Fibroblast of skin of right quadriceps (primary cell): Measurements from ENCODE around the gene ELL3.
A peak's percentile ranks its signal among the peaks of the same experiment; 100 is the strongest.
"Not testable (repeated sequence)": the region's sequence is repeated elsewhere in the genome, so short reads cannot be mapped to it uniquely, and the experiment has no call there.

Experiments
- DNase-seq: peaks from one replicate; pipeline ENCODE4 v3.0.0-alpha.2; 2013

Gene ELL3

DNA sequence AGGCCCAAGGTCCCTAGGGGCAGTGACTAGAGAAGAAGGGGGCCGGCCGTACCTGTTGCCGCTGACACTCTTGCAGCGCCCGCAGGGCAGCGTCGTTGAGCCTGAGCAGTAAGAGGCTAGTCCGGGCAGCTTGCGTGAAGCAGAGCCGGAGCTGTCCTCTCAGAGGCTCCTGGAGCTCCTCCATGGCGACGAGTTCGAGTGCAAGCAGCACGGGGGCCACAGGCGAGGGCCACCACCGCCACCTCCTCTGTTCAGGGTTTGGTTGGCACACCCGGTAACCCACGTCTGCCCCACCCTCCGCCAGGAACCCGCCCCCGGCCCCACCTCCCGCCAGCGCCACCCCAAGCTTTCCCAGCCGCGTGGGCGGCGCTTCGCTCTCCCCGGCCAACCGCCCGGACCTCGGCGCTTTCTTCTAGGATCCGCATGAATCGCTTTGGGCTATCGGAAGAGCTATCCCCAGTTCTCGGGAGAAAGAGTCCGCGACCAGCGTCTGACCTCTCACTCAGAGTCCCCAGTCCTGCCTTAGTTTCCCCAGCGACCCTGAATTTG, at the start of gene ELL3:
Gene ELL3, minus strand, starts transcription at position 249 of the 549 bp plus-strand sequence. Its CDS starts 65 bp downstream, at position 184.
- DNase-seq = no peak

GRCh38 chr15:43826029-43826507, 49.3 kb upstream of the ELL3 start:
- DNase-seq = no peak

DNA sequence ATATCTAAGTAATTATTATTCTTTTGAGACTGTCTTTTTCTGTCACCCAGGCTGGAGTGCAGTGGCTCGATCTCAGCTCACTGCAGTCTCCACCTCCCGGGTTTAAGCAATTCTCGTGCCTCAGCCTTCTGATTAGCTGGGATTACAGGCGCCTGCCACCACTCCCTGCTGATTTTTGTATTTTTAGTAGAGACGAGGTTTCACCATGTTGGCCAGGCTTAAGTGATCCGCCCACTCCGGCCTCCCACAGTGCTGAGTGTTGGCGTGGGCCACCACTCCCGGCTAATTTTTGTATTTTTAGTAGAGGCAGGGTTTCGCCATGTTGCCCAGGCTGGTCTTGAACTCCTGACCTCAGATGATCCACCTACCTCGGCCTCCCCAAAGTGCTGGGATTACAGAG, 48.5 kb upstream of the ELL3 start:
- not testable (repeated sequence) for DNase-seq

- DNase-seq = peak; percentile 97
These were observed 47.8 kb upstream of the ELL3 start, which contains the start of gene MFAP1 for GRCh38 chr15:43824302-43825246. MFAP1 (minus strand) TSS chr15:43824690; CDS start chr15:43824569, 121 bp downstream.

GRCh38 chr15:43821505-43821904, 44.7 kb upstream of the ELL3 start:
- no peak for DNase-seq

DNA sequence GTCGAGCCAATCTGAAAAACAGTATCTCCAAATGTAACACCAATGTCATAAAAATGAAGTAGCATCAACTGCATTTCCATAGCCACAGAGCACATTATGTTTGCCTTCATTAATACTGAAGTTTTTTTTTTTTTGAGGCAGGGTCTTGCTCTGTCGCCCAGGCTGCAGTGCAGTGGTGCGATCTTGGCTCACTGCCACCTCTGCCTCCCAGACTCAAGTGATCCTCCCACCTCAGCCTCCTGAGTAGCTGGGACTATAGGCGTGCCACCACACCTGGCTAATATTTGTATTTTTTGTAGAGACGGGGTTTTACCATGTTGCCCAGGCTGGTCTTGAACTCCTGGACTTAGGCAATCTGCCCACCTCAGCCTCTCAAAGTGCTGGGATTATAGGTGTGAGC, 38.3 kb upstream of the ELL3 start:
- DNase-seq = not testable (repeated sequence)

GRCh38 chr15:43808960-43809678, 32.4 kb upstream of the ELL3 start:
- no peak for DNase-seq

DNA sequence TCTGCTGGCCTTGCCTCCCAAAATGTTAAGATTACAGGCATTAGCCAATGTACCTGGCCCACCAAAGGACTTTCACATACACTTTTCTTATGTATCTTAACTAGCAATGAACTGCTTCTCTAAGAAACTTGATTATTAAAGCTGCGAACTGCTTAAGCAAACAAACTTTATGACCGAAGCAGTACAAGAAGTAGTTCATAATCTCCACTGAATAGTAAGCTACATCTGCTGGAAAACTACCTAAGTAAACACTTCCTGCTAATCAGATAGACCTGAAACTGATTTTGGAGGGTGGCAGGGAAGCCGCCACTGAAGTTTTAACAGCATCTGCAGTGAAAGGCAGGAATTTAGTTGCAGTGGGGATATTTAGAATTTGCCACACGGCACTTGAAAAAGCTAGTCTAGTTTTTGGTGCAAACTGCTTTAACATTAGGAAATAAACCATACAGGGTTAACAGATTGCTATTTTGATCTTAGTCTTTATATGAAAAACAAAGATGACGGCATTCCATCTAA, 31.7 kb upstream of the ELL3 start:
- no peak for DNase-seq

DNA sequence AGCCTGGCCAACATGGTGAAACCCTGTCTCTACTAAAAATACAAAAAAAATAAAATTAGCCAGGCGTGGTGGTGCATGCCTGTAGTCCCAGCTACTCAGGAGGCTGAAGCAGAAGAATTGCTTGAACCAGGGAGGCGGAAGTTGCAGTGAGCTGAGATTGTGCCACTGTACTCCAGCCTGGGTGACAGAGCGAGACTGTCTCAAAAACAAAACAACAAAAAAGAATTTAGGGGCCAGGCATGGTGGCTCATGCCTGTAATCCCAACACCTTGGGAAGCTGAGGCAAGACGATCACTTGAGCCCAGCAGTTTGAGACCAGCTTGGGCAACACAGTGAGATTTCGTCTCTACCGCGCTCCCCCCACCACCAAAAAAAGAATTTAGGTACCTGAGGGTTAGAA, 25.9 kb upstream of the ELL3 start:
- DNase-seq = not testable (repeated sequence)

- DNase-seq = peak; percentile 84
These were observed 23.7 kb upstream of the ELL3 start, which contains the start of gene HYPK for GRCh38 chr15:43800286-43801141. HYPK (plus strand) TSS chr15:43800599; CDS start chr15:43800623, 24 bp downstream.

GRCh38 chr15:43799945-43800285, 23.1 kb upstream of the ELL3 start, which contains the start of gene SERINC4:
SERINC4 (minus strand) TSS chr15:43800220; CDS start chr15:43799986, 234 bp downstream.
- no peak for DNase-seq

- no peak for DNase-seq
These were observed 22.6 kb upstream of the ELL3 start for GRCh38 chr15:43799209-43799944.

DNA sequence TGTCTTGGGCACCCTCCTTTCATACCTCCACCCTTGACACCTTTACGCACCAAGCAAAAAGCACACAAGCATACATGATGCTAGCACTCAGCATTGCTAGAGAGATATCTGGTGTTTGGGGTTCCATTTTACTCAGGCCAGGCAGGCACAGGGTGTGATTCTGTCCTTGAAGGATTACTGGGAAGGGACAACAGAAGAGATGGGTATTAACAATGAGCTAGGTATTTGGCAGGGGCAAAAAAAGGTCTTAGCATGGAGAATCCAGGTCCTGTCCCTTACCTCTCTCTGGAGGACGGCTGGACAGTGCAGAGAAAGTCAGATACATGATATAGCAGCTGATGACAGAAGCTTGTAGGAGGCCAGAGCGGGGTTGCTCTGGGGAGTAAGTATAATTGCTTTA, 19.8 kb upstream of the ELL3 start:
- no peak for DNase-seq

DNA sequence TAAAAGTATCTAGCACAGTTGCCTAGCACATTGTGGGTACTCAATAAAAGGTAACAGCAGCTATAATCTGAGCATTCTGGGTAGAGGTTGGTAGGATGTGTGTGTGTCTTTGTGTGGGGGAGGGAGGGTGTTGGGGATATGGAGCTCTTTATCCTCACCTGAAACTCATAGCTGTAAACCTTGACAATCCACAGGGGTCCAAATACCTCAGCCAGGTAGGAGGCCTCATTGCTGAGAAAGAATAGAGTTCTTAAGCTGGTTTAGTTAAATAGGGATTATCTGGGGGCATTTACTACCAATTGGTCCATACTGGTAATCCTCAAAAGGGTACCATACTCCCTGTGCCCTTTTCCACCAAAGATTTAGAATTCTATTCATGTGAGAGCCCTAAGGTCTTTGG, 19.2 kb upstream of the ELL3 start:
- DNase-seq = no peak

DNA sequence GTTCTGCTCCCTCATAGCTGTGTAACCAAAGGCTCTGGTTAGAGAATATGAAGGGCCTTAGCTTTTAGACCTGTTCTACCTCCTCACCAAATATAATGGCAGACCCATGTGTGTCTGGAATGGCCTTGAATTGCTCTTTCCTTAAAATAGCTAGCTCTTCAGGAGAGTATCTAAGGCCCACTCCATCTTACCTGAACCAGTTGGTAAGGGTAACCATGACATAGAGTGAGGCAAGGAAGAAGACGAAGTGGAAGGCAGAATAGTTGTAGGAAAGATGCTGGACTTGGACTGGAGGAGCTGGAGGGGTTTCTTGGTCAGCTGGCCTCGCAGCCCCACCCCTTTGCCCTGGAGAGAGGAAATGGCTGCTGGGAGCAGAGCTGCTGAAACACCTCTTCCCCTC, 18.4 kb upstream of the ELL3 start:
- no peak for DNase-seq

- DNase-seq = peak; percentile 55
These were observed 17.7 kb upstream of the ELL3 start for GRCh38 chr15:43794269-43795037.

DNA sequence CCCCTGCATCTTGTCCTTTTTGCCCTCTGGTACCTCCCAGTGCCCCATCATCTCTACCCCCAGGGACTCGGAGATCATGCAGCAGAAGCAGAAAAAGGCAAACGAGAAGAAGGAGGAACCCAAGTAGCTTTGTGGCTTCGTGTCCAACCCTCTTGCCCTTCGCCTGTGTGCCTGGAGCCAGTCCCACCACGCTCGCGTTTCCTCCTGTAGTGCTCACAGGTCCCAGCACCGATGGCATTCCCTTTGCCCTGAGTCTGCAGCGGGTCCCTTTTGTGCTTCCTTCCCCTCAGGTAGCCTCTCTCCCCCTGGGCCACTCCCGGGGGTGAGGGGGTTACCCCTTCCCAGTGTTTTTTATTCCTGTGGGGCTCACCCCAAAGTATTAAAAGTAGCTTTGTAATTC, 16.9 kb upstream of the ELL3 start:
- DNase-seq = no peak

- peak; percentile 32 for DNase-seq
These were observed 16.2 kb upstream of the ELL3 start for GRCh38 chr15:43792761-43793476.

DNA sequence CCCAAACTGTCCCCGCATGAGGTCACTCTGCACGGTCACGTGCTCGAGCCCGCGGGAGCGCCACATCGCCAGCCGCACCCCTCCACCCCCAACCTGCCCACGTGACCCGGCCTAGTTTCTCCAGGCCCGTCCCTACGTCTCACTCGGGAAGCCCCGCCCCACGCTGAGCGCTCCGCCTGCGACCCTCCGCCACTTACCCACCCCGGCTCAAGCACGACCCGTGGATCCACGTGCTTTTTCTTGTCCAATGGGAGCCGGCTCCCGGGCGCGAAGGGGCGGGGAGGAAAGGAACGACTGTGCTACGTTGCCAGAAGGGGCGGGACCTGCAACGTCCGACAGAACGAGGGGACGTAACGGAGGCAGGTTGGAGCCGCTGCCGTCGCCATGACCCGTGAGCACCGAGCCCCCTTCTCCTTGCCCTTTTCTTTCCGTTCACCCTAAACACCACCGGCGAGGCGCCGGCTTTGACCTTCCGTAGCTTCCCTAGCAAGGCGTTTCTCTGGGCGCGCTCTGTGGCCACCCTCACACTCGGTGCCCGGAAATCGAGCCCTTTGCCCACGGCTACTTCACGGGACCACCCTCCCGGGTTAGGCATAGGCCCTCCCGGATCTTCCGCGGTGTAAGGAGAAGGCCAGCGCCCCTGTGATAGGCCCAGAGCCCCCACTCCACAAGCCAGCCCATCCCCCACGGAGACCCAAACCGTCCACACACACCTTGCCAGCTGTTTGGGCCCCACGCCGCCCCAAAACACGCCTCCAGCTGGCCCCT, 15.4 kb upstream of the ELL3 start, which contains the start of gene SERF2:
Gene SERF2, plus strand, starts transcription at position 328 of the 768 bp plus-strand sequence. Its CDS starts 57 bp downstream, at position 385.
- DNase-seq = peak; percentile 100
